HepG2 (cell line): ENCODE data around the gene ZNF189. TPM values are rescaled to one million over a fixed set of nuclear protein-coding genes. Genes with fewer than 3 reads are reported as not detected.
A peak's percentile ranks its signal among the peaks of the same experiment; 100 is the strongest.

Experiments
- CHCHD3 ChIP-seq: sonication (generic); formaldehyde crosslinking; IDR thresholded peaks from 2 replicates; pipeline ENCODE4 v1.8.0; 2022; ENCODE audit warnings: mild to moderate bottlenecking, missing genetic modification reagents, moderate library complexity
- IKZF5 ChIP-seq: IDR thresholded peaks from 2 replicates; pipeline ENCODE4 v1.6.1; 2018; ENCODE audit warnings: missing genetic modification reagents, mild to moderate bottlenecking, missing compliant biosample characterization
- NR1H2 ChIP-seq: sonication (generic); formaldehyde crosslinking; IDR thresholded peaks from 2 replicates; pipeline ENCODE4 v1.8.1; 2022; ENCODE audit warnings: low read depth, missing genetic modification reagents, borderline replicate concordance
- NR2C2 ChIP-seq: sonication (generic); formaldehyde crosslinking; IDR thresholded peaks from 2 replicates; pipeline ENCODE4 v1.4.0; 2020; ENCODE audit warnings: missing genetic modification reagents, mild to moderate bottlenecking, moderate library complexity, borderline replicate concordance
- PBX3 ChIP-seq: sonication (generic); formaldehyde crosslinking; IDR thresholded peaks from 2 replicates; pipeline ENCODE4 v1.8.1; 2023; ENCODE audit warnings: missing genetic modification reagents, inconsistent platforms, borderline replicate concordance
- POGK ChIP-seq: sonication (generic); formaldehyde crosslinking; conservative IDR thresholded peaks from 2 replicates; pipeline ENCODE4 v1.8.0; 2022; ENCODE audit warnings: mild to moderate bottlenecking, moderate library complexity, missing genetic modification reagents
- SP1 ChIP-seq, 2 experiments: fragments of 450-650 bp in 1 of 2; sonication (generic) in 1 of 2; formaldehyde crosslinking in 1 of 2; IDR thresholded peaks; 2 replicates each; pipeline versions ENCODE4 v1.4.0 to v1.6.1; 2016 to 2020; ENCODE audit warnings: missing genetic modification reagents in 1 of 2
- ZBTB49 ChIP-seq: sonication (generic); formaldehyde crosslinking; IDR thresholded peaks from 2 replicates; pipeline ENCODE4 v1.4.0; 2020; ENCODE audit warnings: missing genetic modification reagents, borderline replicate concordance
- ZNF234 ChIP-seq: sonication (generic); formaldehyde crosslinking; conservative IDR thresholded peaks from 2 replicates; pipeline ENCODE4 v1.5.1; 2020; ENCODE audit warnings: mild to moderate bottlenecking, missing genetic modification reagents
- ZNF609 ChIP-seq: sonication (generic); formaldehyde crosslinking; IDR thresholded peaks from 2 replicates; pipeline ENCODE4 v1.4.0; 2020; ENCODE audit warnings: mild to moderate bottlenecking, missing genetic modification reagents, borderline replicate concordance
- polyA plus RNA-seq, 8 experiments: library from polyadenylated mRNA; depleted of rRNA in 3 of 8; stranded (reverse) in 7 of 8; unstranded in 1 of 8; fragments of >200 nt; fragmentation: Illumina TruSeq in 4 of 8; extraction: Trizol in 4 of 8; gene quantifications; 2 replicates each; pipeline versions ENCODE4 v1.2.1 to v1.2.3, GENCODE V29; 2011 to 2016; ENCODE audit warnings: low read depth in 4 of 8, missing spikeins in 1 of 8, mixed read lengths in 1 of 8; ENCODE audit not compliant: insufficient read depth in 1 of 8
- total RNA-seq, 5 experiments: library from RNA; depleted of rRNA; stranded (reverse); fragments of >200 nt; fragmentation: Illumina TruSeq; extraction: Trizol; gene quantifications; 2 replicates each; pipeline ENCODE4 v1.2.3, GENCODE V29; 2016; ENCODE audit warnings: low read depth in 1 of 5

The ZNF189 gene
- total and polyA plus RNA-seq, 2 of the 13 experiments (the other 11 are each of a cell fraction or from before 2014, with no cell fraction given) = 8.4 to 50.0 TPM

- TF ChIP-seq ZBTB49 (CRISPR knock-in tag) (no peak), ZNF609 (CRISPR knock-in tag) (peak; percentile 80; the same call in 1 of the 2 replicates), NR1H2 (CRISPR knock-in tag) (no peak), IKZF5 (CRISPR knock-in tag) (0 out of 2 replicates have a peak, but pooled peaks have one; percentile 43), ZNF234 (CRISPR knock-in tag) (no peak), SP1 (IDR thresholded peaks at IDR 0.05) (no peak), SP1 (CRISPR knock-in tag; IDR thresholded peaks at IDR 0.05) (no peak), NR2C2 (peak; percentile 83), PBX3 (CRISPR knock-in tag) (no peak), POGK (CRISPR knock-in tag) (0 out of 2 replicates have a peak, but pooled peaks have one; percentile 33), CHCHD3 (CRISPR knock-in tag) (no peak)
Observed at GRCh38 chr9:101421653-101422065, 23.0 kb downstream of the ZNF189 start (continued).
